Measurements from ENCODE around the gene CLIC2. TPM values are rescaled to one million over a fixed set of nuclear protein-coding genes. Genes with fewer than 3 reads are reported as not detected.

CLIC2 gene
- polyA plus RNA-seq, 1 donor (not counting 4 experiments of a cell fraction or from before 2014, with no cell fraction given): 0.49 TPM

- TF ChIP-seq EZH2 (IDR thresholded peaks at IDR 0.05; ENCODE audit: low read length) (no peak), CTCF (optimal IDR thresholded peaks at IDR 0.05 in 1 of 3, IDR thresholded peaks at IDR 0.05 in 1 of 3, conservative IDR thresholded peaks at IDR 0.05 in 1 of 3; ENCODE audit: extremely low read depth in 1 of 3, insufficient read depth in 2 of 3, low read length in 3 of 3) (no peak)
- no peak for DNase-seq (ENCODE audit: low read depth, low spot score)
- Histone ChIP-seq H3K9ac (ENCODE audit: control insufficient read depth, extremely low read depth, insufficient read depth, low read length) (no peak overlapping the region), H3K9me1 (ENCODE audit: control insufficient read depth, extremely low read depth, insufficient read depth, low read length) (no peaks in the 10 kb centered on the region), H3K9me3 (ENCODE audit: control insufficient read depth, low read depth, low read length) (no peaks in the 10 kb centered on the region), H3K79me2 (ENCODE audit: control insufficient read depth, insufficient read depth, low read length) (no peaks in the 10 kb centered on the region), H3K4me1 (ENCODE audit: control insufficient read depth, extremely low read depth, insufficient read depth, low read length) (no peaks in the 10 kb centered on the region), H3K27ac (ENCODE audit: control insufficient read depth, insufficient read depth, low read length) (no peak overlapping the region), H3K4me2 (ENCODE audit: control insufficient read depth, extremely low read depth, insufficient read depth, low read depth, low read length) (no peak overlapping the region), H3K4me3 (ENCODE audit: control insufficient read depth in 2 of 3, extremely low read depth in 1 of 3, insufficient read depth in 2 of 3, low read depth in 1 of 3, low read length in 3 of 3) (no peak overlapping the region), H3K27me3 (ENCODE audit: control insufficient read depth, extremely low read depth, insufficient read depth, low read length) (no peaks in the 10 kb centered on the region), H3K36me3 (ENCODE audit: control insufficient read depth in 2 of 2, extremely low read depth in 1 of 2, insufficient read depth in 2 of 2, low read length in 2 of 2) (no peaks in the 10 kb centered on the region), H2AFZ (ENCODE audit: control insufficient read depth, low read length) (no peak overlapping the region), H4K20me1 (ENCODE audit: control insufficient read depth, extremely low read depth, insufficient read depth, low read length) (no peaks in the 10 kb centered on the region)
- FAIRE-seq: no peak
- dilution Hi-C loops (cut with MboI; ENCODE audit: extremely low pct_ligation_motif_present, low sequenced_read_pairs): no loop called here
These were observed 74.7 kb downstream of the CLIC2 start for GRCh38 chrX:155259752-155260151.

- TF ChIP-seq EZH2 (IDR thresholded peaks at IDR 0.05; ENCODE audit: low read length) (no peak), CTCF (optimal IDR thresholded peaks at IDR 0.05 in 1 of 3, IDR thresholded peaks at IDR 0.05 in 1 of 3, conservative IDR thresholded peaks at IDR 0.05 in 1 of 3; ENCODE audit: extremely low read depth in 1 of 3, insufficient read depth in 2 of 3, low read length in 3 of 3) (no peak)
- Histone ChIP-seq H3K4me3 (ENCODE audit: control insufficient read depth in 2 of 3, extremely low read depth in 1 of 3, insufficient read depth in 2 of 3, low read depth in 1 of 3, low read length in 3 of 3) (no peak overlapping the region), H3K4me2 (ENCODE audit: control insufficient read depth, extremely low read depth, insufficient read depth, low read depth, low read length) (no peak overlapping the region), H3K9ac (ENCODE audit: control insufficient read depth, extremely low read depth, insufficient read depth, low read length) (no peak overlapping the region), H3K4me1 (ENCODE audit: control insufficient read depth, extremely low read depth, insufficient read depth, low read length) (no peaks in the 10 kb centered on the region), H3K79me2 (ENCODE audit: control insufficient read depth, insufficient read depth, low read length) (no peaks in the 10 kb centered on the region), H4K20me1 (ENCODE audit: control insufficient read depth, extremely low read depth, insufficient read depth, low read length) (no peaks in the 10 kb centered on the region), H3K9me3 (ENCODE audit: control insufficient read depth, low read depth, low read length) (no peaks in the 10 kb centered on the region), H3K9me1 (ENCODE audit: control insufficient read depth, extremely low read depth, insufficient read depth, low read length) (no peaks in the 10 kb centered on the region), H3K27ac (ENCODE audit: control insufficient read depth, insufficient read depth, low read length) (no peak overlapping the region), H3K36me3 (ENCODE audit: control insufficient read depth in 2 of 2, extremely low read depth in 1 of 2, insufficient read depth in 2 of 2, low read length in 2 of 2) (no peaks in the 10 kb centered on the region), H2AFZ (ENCODE audit: control insufficient read depth, low read length) (no peak overlapping the region), H3K27me3 (ENCODE audit: control insufficient read depth, extremely low read depth, insufficient read depth, low read length) (no peaks in the 10 kb centered on the region)
- FAIRE-seq (no peak), DNase-seq (ENCODE audit: low read depth, low spot score) (no peak)
- dilution Hi-C loops (cut with MboI; ENCODE audit: extremely low pct_ligation_motif_present, low sequenced_read_pairs): no loop called here
These were observed 83.0 kb downstream of the CLIC2 start for GRCh38 chrX:155251391-155251790.

All from keratinocyte (primary cell).